Upper lobe of right lung (tissue), 1 donor: ENCODE measurements around the gene COL6A2. TPM values are rescaled to one million over a fixed set of nuclear protein-coding genes. Genes with fewer than 3 reads are reported as not detected.
"Not testable (repeated sequence)": the region's sequence is repeated elsewhere in the genome, so short reads cannot be mapped to it uniquely, and the experiment has no call there.

Experiments
- ATAC-seq: fragments of 200-7000 bp; cut with Tn5 transposase; one replicate; pipeline ENCODE4 v1.9.1; 2020; ENCODE audit warnings: mild to moderate bottlenecking, moderate library complexity
- DNase-seq: peaks from one replicate; pipeline ENCODE4 v3.0.0-alpha.2; 2020
- H3K27ac ChIP-seq: fragments of 200-600 bp; one replicate; pipeline ENCODE4 v1.8.0; 2022
- H3K27me3 ChIP-seq: fragments of 200-600 bp; one replicate; pipeline ENCODE4 v1.8.0; 2022; ENCODE audit warnings: mild to moderate bottlenecking
- H3K36me3 ChIP-seq: fragments of 200-600 bp; one replicate; pipeline ENCODE4 v1.8.0; 2022
- H3K4me1 ChIP-seq: fragments of 200-600 bp; one replicate; pipeline ENCODE4 v1.8.0; 2022
- H3K4me3 ChIP-seq: fragments of 200-600 bp; one replicate; pipeline ENCODE4 v1.8.0; 2022; ENCODE audit warnings: mild to moderate bottlenecking
- H3K9me3 ChIP-seq: fragments of 200-600 bp; one replicate; pipeline ENCODE4 v1.8.0; 2022
- intact Hi-C: fragments of 100-400 bp; cut with DNase I; formaldehyde crosslinking; loops from one replicate; pipeline ENCODE4 v1.11.0; 2022
- total RNA-seq: library from RNA; stranded (reverse); fragmentation: NEBNext Ultra II Directional; extraction: Animal tissue kit (Norgen Biotek cat#: 25700); gene quantifications from one replicate; pipeline ENCODE4 v1.2.1, GENCODE V29; 2021
- TF ChIP-seq, protein P1 (sequence below): fragments of 200-600 bp; IDR thresholded peaks from one replicate; pipeline ENCODE4 v1.8.0; 2022; ENCODE audit warnings: antibody characterized with exemption
- donor health status: DM: no; HTN: yes; CAD: no; lungs with severe emphysema.

Gene COL6A2
- total RNA-seq, 1 donor from 2014 or later: 269 TPM

DNA sequence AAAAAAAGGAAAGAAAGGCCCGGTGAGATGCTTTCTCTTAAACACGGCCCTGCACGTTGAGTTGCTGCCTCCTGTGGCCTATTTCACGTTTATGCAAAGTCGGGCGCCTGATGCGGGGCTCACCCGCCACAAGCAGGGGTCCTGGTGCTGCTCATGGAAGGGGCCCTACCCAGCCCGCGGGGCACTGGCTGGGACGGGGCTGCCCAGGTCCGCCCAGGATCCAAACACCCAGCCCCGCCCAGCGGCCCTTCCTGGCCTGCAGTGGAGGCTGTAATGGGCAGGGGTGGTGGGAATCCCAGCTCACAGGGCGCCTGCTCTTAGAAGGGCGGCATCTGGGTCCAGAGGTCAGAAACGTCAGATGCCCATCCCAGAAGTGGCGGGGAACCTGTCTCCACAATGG lies 1.6 kb downstream of the COL6A2 start:
- H3K4me1 ChIP-seq: no peaks in the 10 kb centered on the region
- ATAC-seq: peak; percentile 12
- H3K9me3 ChIP-seq: peaks cover 8% of the 10 kb centered on the region
- peak; percentile 65 for DNase-seq
- H3K27ac ChIP-seq: peak overlapping the region; percentile 75
- intact Hi-C loops: loop anchor here (10.0 kb wide), 1 partner anchor 125 kb away; no protein-coding TSS in a partner anchor
- H3K4me3 ChIP-seq: peak overlapping the region; percentile 57
- TF ChIP-seq, protein P1, sequence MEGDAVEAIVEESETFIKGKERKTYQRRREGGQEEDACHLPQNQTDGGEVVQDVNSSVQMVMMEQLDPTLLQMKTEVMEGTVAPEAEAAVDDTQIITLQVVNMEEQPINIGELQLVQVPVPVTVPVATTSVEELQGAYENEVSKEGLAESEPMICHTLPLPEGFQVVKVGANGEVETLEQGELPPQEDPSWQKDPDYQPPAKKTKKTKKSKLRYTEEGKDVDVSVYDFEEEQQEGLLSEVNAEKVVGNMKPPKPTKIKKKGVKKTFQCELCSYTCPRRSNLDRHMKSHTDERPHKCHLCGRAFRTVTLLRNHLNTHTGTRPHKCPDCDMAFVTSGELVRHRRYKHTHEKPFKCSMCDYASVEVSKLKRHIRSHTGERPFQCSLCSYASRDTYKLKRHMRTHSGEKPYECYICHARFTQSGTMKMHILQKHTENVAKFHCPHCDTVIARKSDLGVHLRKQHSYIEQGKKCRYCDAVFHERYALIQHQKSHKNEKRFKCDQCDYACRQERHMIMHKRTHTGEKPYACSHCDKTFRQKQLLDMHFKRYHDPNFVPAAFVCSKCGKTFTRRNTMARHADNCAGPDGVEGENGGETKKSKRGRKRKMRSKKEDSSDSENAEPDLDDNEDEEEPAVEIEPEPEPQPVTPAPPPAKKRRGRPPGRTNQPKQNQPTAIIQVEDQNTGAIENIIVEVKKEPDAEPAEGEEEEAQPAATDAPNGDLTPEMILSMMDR: no peak
- H3K36me3 ChIP-seq: no peaks in the 10 kb centered on the region
- peaks cover 54% of the 10 kb centered on the region for H3K27me3 ChIP-seq

GRCh38 chr21:46100020-46100419 lies 2.1 kb downstream of the COL6A2 start:
- TF ChIP-seq, protein P1: no peak
- H3K27me3 ChIP-seq: peaks cover 54% of the 10 kb centered on the region
- peaks cover 8% of the 10 kb centered on the region for H3K9me3 ChIP-seq
- H3K27ac ChIP-seq: no peak overlapping the region
- no peaks in the 10 kb centered on the region for H3K4me1 ChIP-seq
- H3K36me3 ChIP-seq: no peaks in the 10 kb centered on the region
- peak overlapping the region; percentile 57 for H3K4me3 ChIP-seq
- DNase-seq (peak; percentile 17), ATAC-seq (no peak)
- intact Hi-C loops: no loop called here

DNA sequence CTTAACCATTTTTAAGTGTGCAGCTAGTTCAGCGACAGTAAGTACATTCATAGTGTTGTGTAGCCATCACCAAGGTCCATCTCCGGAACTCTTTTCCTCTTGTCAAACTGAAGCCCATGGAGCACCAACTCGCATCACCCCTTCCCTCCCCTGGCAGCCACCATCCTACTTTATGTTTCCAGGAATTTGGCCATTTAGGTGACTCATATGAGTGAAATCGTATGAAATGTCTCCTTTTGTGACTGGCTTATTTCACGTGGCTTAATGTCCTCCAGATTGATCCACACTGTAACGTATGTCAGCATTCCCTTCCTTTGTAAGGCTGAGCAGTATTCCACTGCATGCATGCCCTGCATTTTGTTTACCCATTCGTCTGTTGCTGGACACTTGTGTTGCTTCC lies 2.5 kb downstream of the COL6A2 start:
- DNase-seq: no peak
- H3K4me3 ChIP-seq: no peak overlapping the region

DNA sequence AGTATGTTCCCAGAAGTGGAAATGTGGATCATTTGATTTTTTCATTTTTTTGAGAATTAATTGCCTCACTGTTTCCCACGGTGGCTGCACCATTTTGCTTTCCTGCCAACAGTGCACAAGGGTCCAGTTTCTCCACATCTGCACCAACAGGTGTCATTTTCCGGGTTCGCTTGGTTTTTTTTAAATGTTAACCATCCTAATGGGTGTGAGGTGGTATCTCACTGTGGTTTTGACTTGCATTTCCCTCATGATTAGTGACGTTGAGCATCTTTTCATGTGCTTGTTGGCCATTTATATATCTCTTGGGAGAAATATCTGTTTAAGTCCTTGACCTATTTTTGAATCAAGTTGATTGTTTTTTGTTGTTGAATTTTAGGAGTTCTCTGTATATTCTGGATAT lies 3.0 kb downstream of the COL6A2 start:
- ATAC-seq (no peak), DNase-seq (no peak)
- Histone ChIP-seq H3K4me3 (no peak overlapping the region), H3K4me1 (no peaks in the 10 kb centered on the region), H3K9me3 (peaks cover 8% of the 10 kb centered on the region), H3K27ac (no peak overlapping the region), H3K36me3 (no peaks in the 10 kb centered on the region), H3K27me3 (peaks cover 54% of the 10 kb centered on the region)
- intact Hi-C loops: no loop called here
- TF ChIP-seq, protein P1: no peak

More for the DNA sequence above, 2.5 kb downstream of the COL6A2 start:
- ATAC-seq: no peak
- no peaks in the 10 kb centered on the region for H3K4me1 ChIP-seq
- no peaks in the 10 kb centered on the region for H3K36me3 ChIP-seq
- intact Hi-C loops: no loop called here
- peaks cover 8% of the 10 kb centered on the region for H3K9me3 ChIP-seq
- H3K27ac ChIP-seq: no peak overlapping the region
- peaks cover 54% of the 10 kb centered on the region for H3K27me3 ChIP-seq
- TF ChIP-seq, protein P1: no peak

GRCh38 chr21:46104104-46104503 lies 6.2 kb downstream of the COL6A2 start:
- Histone ChIP-seq H3K27me3 (peaks cover 34% of the 10 kb centered on the region), H3K9me3 (peaks cover 8% of the 10 kb centered on the region), H3K4me3 (no peak overlapping the region), H3K4me1 (peaks cover 5% of the 10 kb centered on the region), H3K36me3 (no peaks in the 10 kb centered on the region), H3K27ac (no peak overlapping the region)
- ATAC-seq (no peak), DNase-seq (no peak)
- TF ChIP-seq, protein P1: no peak
- intact Hi-C loops: no loop called here

- DNase-seq, H3K4me1 ChIP-seq, intact Hi-C loops, H3K27ac ChIP-seq, H3K36me3 ChIP-seq, ATAC-seq, H3K9me3 ChIP-seq, H3K4me3 ChIP-seq: not testable (repeated sequence)
- peaks cover 12% of the 10 kb centered on the region for H3K27me3 ChIP-seq
Observed at GRCh38 chr21:46107376-46107775, 9.5 kb downstream of the COL6A2 start.
